ENCODE results near the gene SIGLECL1. TPM values are rescaled to one million over a fixed set of nuclear protein-coding genes. Genes with fewer than 3 reads are reported as not detected.
A peak's percentile ranks its signal among the peaks of the same experiment; 100 is the strongest.

The SIGLECL1 gene
- total RNA-seq, 1 experiment from 2014 or later: 60.2 TPM

GRCh38 chr19:51292971-51293370, 42.1 kb downstream of the SIGLECL1 start:
- no peak for DNase-seq (ENCODE audit: low read depth)
- in situ Hi-C loops (cut with HindIII; ENCODE audit: low pct_unique_long_range_greater_than_20kb, low sequenced_read_pairs): no loop called here

- DNase-seq (ENCODE audit: low read depth): no peak
- in situ Hi-C loops (cut with HindIII; ENCODE audit: low pct_unique_long_range_greater_than_20kb, low sequenced_read_pairs): no loop called here
These were observed 42.8 kb downstream of the SIGLECL1 start for GRCh38 chr19:51293571-51294210.

- DNase-seq (ENCODE audit: low read depth): no peak
- in situ Hi-C loops (cut with HindIII; ENCODE audit: low pct_unique_long_range_greater_than_20kb, low sequenced_read_pairs): no loop called here
These were observed 43.5 kb downstream of the SIGLECL1 start for GRCh38 chr19:51294211-51294976.

GRCh38 chr19:51294977-51295375, 44.1 kb downstream of the SIGLECL1 start:
- no peak for DNase-seq (ENCODE audit: low read depth)
- in situ Hi-C loops (cut with HindIII; ENCODE audit: low pct_unique_long_range_greater_than_20kb, low sequenced_read_pairs): no loop called here

GRCh38 chr19:51295382-51296126, 44.7 kb downstream of the SIGLECL1 start:
- in situ Hi-C loops (cut with HindIII; ENCODE audit: low pct_unique_long_range_greater_than_20kb, low sequenced_read_pairs): no loop called here
- peak; percentile 22 for DNase-seq (ENCODE audit: low read depth)

- in situ Hi-C loops (cut with HindIII; ENCODE audit: low pct_unique_long_range_greater_than_20kb, low sequenced_read_pairs): no loop called here
- DNase-seq (ENCODE audit: low read depth): no peak
These were observed 45.6 kb downstream of the SIGLECL1 start for GRCh38 chr19:51296336-51297093.

GRCh38 chr19:51297406-51297805, 46.5 kb downstream of the SIGLECL1 start:
- in situ Hi-C loops (cut with HindIII; ENCODE audit: low pct_unique_long_range_greater_than_20kb, low sequenced_read_pairs): no loop called here
- no peak for DNase-seq (ENCODE audit: low read depth)

- in situ Hi-C loops (cut with HindIII; ENCODE audit: low pct_unique_long_range_greater_than_20kb, low sequenced_read_pairs): no loop called here
- DNase-seq (ENCODE audit: low read depth): no peak
These were observed 50.4 kb downstream of the SIGLECL1 start for GRCh38 chr19:51301266-51301665.

- DNase-seq (ENCODE audit: low read depth): no peak
- in situ Hi-C loops (cut with HindIII; ENCODE audit: low pct_unique_long_range_greater_than_20kb, low sequenced_read_pairs): no loop called here
These were observed 54.6 kb downstream of the SIGLECL1 start for GRCh38 chr19:51305479-51305878.

- in situ Hi-C loops (cut with HindIII; ENCODE audit: low pct_unique_long_range_greater_than_20kb, low sequenced_read_pairs): no loop called here
- DNase-seq (ENCODE audit: low read depth): no peak
These were observed 60.7 kb downstream of the SIGLECL1 start, which contains the start of gene IGLON5 for GRCh38 chr19:51311351-51312257. IGLON5 (plus strand) TSS chr19:51311644; CDS start chr19:51311848, 204 bp downstream.

GRCh38 chr19:51316688-51317087, 65.8 kb downstream of the SIGLECL1 start:
- no peak for DNase-seq (ENCODE audit: low read depth)
- in situ Hi-C loops (cut with HindIII; ENCODE audit: low pct_unique_long_range_greater_than_20kb, low sequenced_read_pairs): no loop called here

- in situ Hi-C loops (cut with HindIII; ENCODE audit: low pct_unique_long_range_greater_than_20kb, low sequenced_read_pairs): no loop called here
- no peak for DNase-seq (ENCODE audit: low read depth)
These were observed 66.5 kb downstream of the SIGLECL1 start for GRCh38 chr19:51317376-51317775.

- DNase-seq (ENCODE audit: low read depth): no peak
- in situ Hi-C loops (cut with HindIII; ENCODE audit: low pct_unique_long_range_greater_than_20kb, low sequenced_read_pairs): no loop called here
These were observed 67.1 kb downstream of the SIGLECL1 start for GRCh38 chr19:51317968-51318367.

Other genes starting within 250 kb of the SIGLECL1 start
- not detected in 2 replicates for gene KLK8, start 249.5 kb upstream of the SIGLECL1 start, total RNA-seq (2014; rRNA removed; shearing (Covaris generic); ENCODE audit: low replicate concordance)
- gene KLK10, start 231.4 kb upstream of the SIGLECL1 start, total RNA-seq (2014; rRNA removed; shearing (Covaris generic); ENCODE audit: low replicate concordance): not detected in 2 replicates
- not detected in 2 replicates for gene KLK11, start 224.5 kb upstream of the SIGLECL1 start, total RNA-seq (2014; rRNA removed; shearing (Covaris generic); ENCODE audit: low replicate concordance)
- not detected in 2 replicates for gene KLK12, start 216.1 kb upstream of the SIGLECL1 start, total RNA-seq (2014; rRNA removed; shearing (Covaris generic); ENCODE audit: low replicate concordance)
- gene KLK13, start 186.0 kb upstream of the SIGLECL1 start, total RNA-seq (2014; rRNA removed; shearing (Covaris generic); ENCODE audit: low replicate concordance): not detected in 2 replicates
- gene KLK14, start 168.2 kb upstream of the SIGLECL1 start, total RNA-seq (2014; rRNA removed; shearing (Covaris generic); ENCODE audit: low replicate concordance): not detected in 2 replicates
- gene CTU1, start 142.7 kb upstream of the SIGLECL1 start, total RNA-seq (2014; rRNA removed; shearing (Covaris generic); ENCODE audit: low replicate concordance): 20.7 and 22.1 TPM in 2 replicates
- 1.5 TPM in 1 of 2 replicates, not detected in the other for gene SIGLEC9, start 126.2 kb upstream of the SIGLECL1 start, total RNA-seq (2014; rRNA removed; shearing (Covaris generic); ENCODE audit: low replicate concordance)
- not detected in 2 replicates for gene SIGLEC7, start 108.8 kb upstream of the SIGLECL1 start, total RNA-seq (2014; rRNA removed; shearing (Covaris generic); ENCODE audit: low replicate concordance)
- gene CD33, start 26.0 kb upstream of the SIGLECL1 start, total RNA-seq (2014; rRNA removed; shearing (Covaris generic); ENCODE audit: low replicate concordance): not detected in 2 replicates
- not detected in 2 replicates for gene IGLON5, start 60.6 kb downstream of the SIGLECL1 start, total RNA-seq (2014; rRNA removed; shearing (Covaris generic); ENCODE audit: low replicate concordance)
- 11.0 and 19.2 TPM in 2 replicates for gene VSIG10L, start 91.1 kb downstream of the SIGLECL1 start, total RNA-seq (2014; rRNA removed; shearing (Covaris generic); ENCODE audit: low replicate concordance)
- gene ETFB, start 115.3 kb downstream of the SIGLECL1 start, total RNA-seq (2014; rRNA removed; shearing (Covaris generic); ENCODE audit: low replicate concordance): 497 and 551 TPM in 2 replicates
- not detected in 2 replicates for gene CLDND2, start 117.9 kb downstream of the SIGLECL1 start, total RNA-seq (2014; rRNA removed; shearing (Covaris generic); ENCODE audit: low replicate concordance)
- not detected in 2 replicates for gene NKG7, start 121.6 kb downstream of the SIGLECL1 start, total RNA-seq (2014; rRNA removed; shearing (Covaris generic); ENCODE audit: low replicate concordance)
- not detected in 2 replicates for gene LIM2, start 136.9 kb downstream of the SIGLECL1 start, total RNA-seq (2014; rRNA removed; shearing (Covaris generic); ENCODE audit: low replicate concordance)
- not detected in 2 replicates for gene C19orf84, start 139.5 kb downstream of the SIGLECL1 start, total RNA-seq (2014; rRNA removed; shearing (Covaris generic); ENCODE audit: low replicate concordance)
- gene SIGLEC10, start 166.6 kb downstream of the SIGLECL1 start, total RNA-seq (2014; rRNA removed; shearing (Covaris generic); ENCODE audit: low replicate concordance): not detected in 2 replicates
- gene SIGLEC8, start 207.4 kb downstream of the SIGLECL1 start, total RNA-seq (2014; rRNA removed; shearing (Covaris generic); ENCODE audit: low replicate concordance): not detected in 2 replicates
- not detected in 2 replicates for gene CEACAM18, start 227.5 kb downstream of the SIGLECL1 start, total RNA-seq (2014; rRNA removed; shearing (Covaris generic); ENCODE audit: low replicate concordance)